Endodermal cell (in vitro differentiated cells): Measurements from ENCODE around the gene TNFRSF21. TPM values are rescaled to one million over a fixed set of nuclear protein-coding genes. Genes with fewer than 3 reads are reported as not detected.

Source experiments
- DNase-seq: peaks from one replicate; pipeline ENCODE4 v3.0.0-alpha.2; 2017
- H3K27ac ChIP-seq: 2 replicates; pipeline ENCODE4 v1.5.1; 2013; ENCODE audit warnings: mild to moderate bottlenecking, low read depth, low read length, moderate library complexity
- H3K27me3 ChIP-seq: 2 replicates; pipeline ENCODE4 v1.6.1; 2013; ENCODE audit warnings: mild to moderate bottlenecking, low read length, moderate library complexity; ENCODE audit not compliant: insufficient read depth, control insufficient read depth, poor library complexity, severe bottlenecking
- H3K36me3 ChIP-seq: 2 replicates; pipeline ENCODE4 v1.7.0; 2013; ENCODE audit warnings: mild to moderate bottlenecking, low read length, moderate library complexity; ENCODE audit not compliant: control insufficient read depth, insufficient read depth
- H3K4me1 ChIP-seq: one replicate; pipeline ENCODE4 v1.7.0; 2013; ENCODE audit warnings: low read length; ENCODE audit not compliant: control insufficient read depth, insufficient read depth
- H3K4me3 ChIP-seq: 2 replicates; pipeline ENCODE4 v1.5.1; 2013; ENCODE audit warnings: mild to moderate bottlenecking, low read length, moderate library complexity
- H3K9ac ChIP-seq: 2 replicates; pipeline ENCODE4 v1.6.1; 2013; ENCODE audit warnings: mild to moderate bottlenecking, low read length, moderate library complexity; ENCODE audit not compliant: poor library complexity, severe bottlenecking; ENCODE audit errors: extremely low read depth
- H3K9me3 ChIP-seq: 2 replicates; pipeline ENCODE4 v1.6.1; 2013; ENCODE audit warnings: mild to moderate bottlenecking, low read length, moderate library complexity; ENCODE audit not compliant: control insufficient read depth
- H3K27ac Mint-ChIP-seq: 2 replicates; pipeline ENCODE4 v1.8.0; 2020; ENCODE audit warnings: mixed read lengths
- H3K27me3 Mint-ChIP-seq: 2 replicates; pipeline ENCODE4 v1.8.0; 2021; ENCODE audit warnings: mild to moderate bottlenecking, mixed read lengths; ENCODE audit not compliant: insufficient read depth
- H3K36me3 Mint-ChIP-seq: 2 replicates; pipeline ENCODE4 v1.8.0; 2020; ENCODE audit warnings: low read depth, mixed read lengths
- H3K4me1 Mint-ChIP-seq: 2 replicates; pipeline ENCODE4 v1.8.0; 2020; ENCODE audit warnings: mixed read lengths
- H3K4me3 Mint-ChIP-seq: 2 replicates; pipeline ENCODE4 v1.8.0; 2020; ENCODE audit warnings: mild to moderate bottlenecking, moderate library complexity, mixed read lengths
- H3K9me3 Mint-ChIP-seq: 2 replicates; pipeline ENCODE4 v1.8.0; 2020; ENCODE audit warnings: mild to moderate bottlenecking, mixed read lengths
- CTCF ChIP-seq: fragments of 200-600 bp; sonication (generic); conservative IDR thresholded peaks from 2 replicates; pipeline ENCODE4 v1.5.0; 2021; ENCODE audit warnings: antibody characterized with exemption, mild to moderate bottlenecking
- WGBS, 2 experiments: methylation state at CpG; one replicate each; pipeline versions ENCODE4 v1.1.5 to v1.1.7; 2013; ENCODE audit warnings: missing lambda C conversion rate in 2 of 2, mixed read lengths in 1 of 2; ENCODE audit not compliant: insufficient coverage in 1 of 2, insufficient read length in 1 of 2; 5-methylcytosine and 5-hydroxymethylcytosine counted together
- total RNA-seq, 2 donors: library from RNA; stranded (reverse); fragmentation: NEBNext Ultra II Directional in 1 of 2; extraction: Animal tissue kit (Norgen Biotek cat#: 25700) in 1 of 2; gene quantifications; 2 replicates in 1 of 2; 3 replicates in 1 of 2; pipeline ENCODE4 v1.2.1, GENCODE V29; 2021

Gene TNFRSF21
- total RNA-seq, 2 donors from 2014 or later = 63.3 to 93.2 TPM

GRCh38 chr6:47239546-47239945 lies 70.2 kb downstream of the TNFRSF21 start:
- TF ChIP-seq CTCF = no peak
- Histone ChIP-seq H3K4me3 (no peak overlapping the region), H3K9me3 (no peaks in the 10 kb centered on the region), H3K9ac (no peak overlapping the region), H3K36me3 (peaks cover 87% of the 10 kb centered on the region), H3K27ac (no peak overlapping the region), H3K4me1 (no peaks in the 10 kb centered on the region), H3K27me3 (no peaks in the 10 kb centered on the region)
- H3K36me3 Mint-ChIP-seq = peaks cover 33% of the 10 kb centered on the region
- 93 to 100% methylated on average over 2 of the region's 2 CpGs for WGBS, 2 experiments
- H3K9me3 Mint-ChIP-seq = no peaks in the 10 kb centered on the region
- H3K27ac Mint-ChIP-seq = no peak overlapping the region
- H3K4me3 Mint-ChIP-seq = no peak overlapping the region
- peaks cover 28% of the 10 kb centered on the region for H3K4me1 Mint-ChIP-seq
- DNase-seq = no peak
- no peaks in the 10 kb centered on the region for H3K27me3 Mint-ChIP-seq

GRCh38 chr6:47238456-47238995 lies 71.2 kb downstream of the TNFRSF21 start:
- H3K27me3 Mint-ChIP-seq = no peaks in the 10 kb centered on the region
- no peak for DNase-seq
- Histone ChIP-seq H3K4me3 (no peak overlapping the region), H3K27me3 (no peaks in the 10 kb centered on the region), H3K27ac (no peak overlapping the region), H3K4me1 (no peaks in the 10 kb centered on the region), H3K9me3 (no peaks in the 10 kb centered on the region), H3K36me3 (peaks cover 90% of the 10 kb centered on the region), H3K9ac (no peak overlapping the region)
- H3K4me3 Mint-ChIP-seq = no peak overlapping the region
- H3K27ac Mint-ChIP-seq = no peak overlapping the region
- no peaks in the 10 kb centered on the region for H3K9me3 Mint-ChIP-seq
- no peak for TF ChIP-seq CTCF
- H3K36me3 Mint-ChIP-seq = peaks cover 29% of the 10 kb centered on the region
- peaks cover 28% of the 10 kb centered on the region for H3K4me1 Mint-ChIP-seq
- WGBS, 2 experiments = 100% methylated on average over 1 of the region's 1 CpG; no CpG with 5 or more reads in 1 of the 2 experiments

GRCh38 chr6:47237196-47237595 lies 72.5 kb downstream of the TNFRSF21 start:
- Mint-ChIP-seq H3K4me1 (peaks cover 23% of the 10 kb centered on the region), H3K4me3 (no peak overlapping the region), H3K27ac (no peak overlapping the region), H3K9me3 (no peaks in the 10 kb centered on the region), H3K36me3 (peaks cover 38% of the 10 kb centered on the region), H3K27me3 (no peaks in the 10 kb centered on the region)
- Histone ChIP-seq H3K9ac (no peak overlapping the region), H3K4me3 (no peak overlapping the region), H3K36me3 (peaks cover 90% of the 10 kb centered on the region), H3K9me3 (no peaks in the 10 kb centered on the region), H3K27ac (no peak overlapping the region), H3K27me3 (no peaks in the 10 kb centered on the region), H3K4me1 (no peaks in the 10 kb centered on the region)
- no peak for DNase-seq
- TF ChIP-seq CTCF = no peak
- WGBS, 2 experiments = 98 to 100% methylated on average over 1 to 5 of the region's 5 CpGs
